ENCODE results near the gene C16orf95. TPM values are rescaled to one million over a fixed set of nuclear protein-coding genes. Genes with fewer than 3 reads are reported as not detected.

C16orf95 gene
- total RNA-seq, 3 donors from 2014 or later = 2.5 to 4.2 (median 3.0) TPM

DNA sequence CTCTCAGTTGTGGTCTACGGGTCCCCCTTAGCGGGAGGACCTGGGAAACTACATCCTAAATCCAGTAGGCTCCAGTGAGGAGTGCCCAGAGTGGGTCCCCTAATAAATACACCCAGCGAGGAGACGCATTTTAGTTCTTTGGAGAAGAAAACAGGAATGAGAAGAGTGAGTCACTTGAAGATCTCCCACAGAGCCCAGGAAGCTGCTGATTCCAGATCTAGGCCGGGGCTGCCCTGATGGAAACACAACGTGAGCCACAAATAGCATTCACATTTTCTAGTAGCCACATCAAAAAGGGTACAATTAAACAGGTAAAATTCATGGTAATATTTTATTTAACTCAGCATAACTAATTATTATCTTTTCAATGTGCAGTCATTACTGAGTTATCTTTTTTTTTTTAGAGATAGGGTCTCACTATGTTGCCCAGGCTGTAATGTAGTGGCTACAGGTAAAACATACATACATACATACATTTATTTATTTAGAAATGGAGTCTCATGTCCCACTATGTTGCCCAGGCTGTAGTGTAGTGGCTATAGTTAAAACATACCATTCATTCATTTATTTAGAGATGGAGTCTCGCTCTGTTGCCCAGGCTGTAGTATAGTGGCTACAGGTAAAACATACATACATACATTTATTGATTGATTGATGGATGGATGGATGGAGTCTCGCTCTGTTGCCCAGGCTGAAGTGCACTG lies 44.9 kb upstream of the C16orf95 start:
- ATAC-seq (no peak), DNase-seq (no peak)
- intact Hi-C loops (cut with DNase I, micrococcal nuclease) = no loop called here

GRCh38 chr16:87360862-87361610 lies 43.8 kb upstream of the C16orf95 start:
- intact Hi-C loops (cut with DNase I, micrococcal nuclease) = no loop called here

More for the DNA sequence above, 44.9 kb upstream of the C16orf95 start:
- TF ChIP-seq, protein P1, sequence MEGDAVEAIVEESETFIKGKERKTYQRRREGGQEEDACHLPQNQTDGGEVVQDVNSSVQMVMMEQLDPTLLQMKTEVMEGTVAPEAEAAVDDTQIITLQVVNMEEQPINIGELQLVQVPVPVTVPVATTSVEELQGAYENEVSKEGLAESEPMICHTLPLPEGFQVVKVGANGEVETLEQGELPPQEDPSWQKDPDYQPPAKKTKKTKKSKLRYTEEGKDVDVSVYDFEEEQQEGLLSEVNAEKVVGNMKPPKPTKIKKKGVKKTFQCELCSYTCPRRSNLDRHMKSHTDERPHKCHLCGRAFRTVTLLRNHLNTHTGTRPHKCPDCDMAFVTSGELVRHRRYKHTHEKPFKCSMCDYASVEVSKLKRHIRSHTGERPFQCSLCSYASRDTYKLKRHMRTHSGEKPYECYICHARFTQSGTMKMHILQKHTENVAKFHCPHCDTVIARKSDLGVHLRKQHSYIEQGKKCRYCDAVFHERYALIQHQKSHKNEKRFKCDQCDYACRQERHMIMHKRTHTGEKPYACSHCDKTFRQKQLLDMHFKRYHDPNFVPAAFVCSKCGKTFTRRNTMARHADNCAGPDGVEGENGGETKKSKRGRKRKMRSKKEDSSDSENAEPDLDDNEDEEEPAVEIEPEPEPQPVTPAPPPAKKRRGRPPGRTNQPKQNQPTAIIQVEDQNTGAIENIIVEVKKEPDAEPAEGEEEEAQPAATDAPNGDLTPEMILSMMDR (IDR thresholded peaks at IDR 0.05) = no peak
- no peaks in the 10 kb centered on the region for H3K36me3 ChIP-seq (ENCODE audit: low read depth)
- H3K4me3 ChIP-seq = no peak overlapping the region
- no peaks in the 10 kb centered on the region for H3K9me3 ChIP-seq
- H3K4me1 ChIP-seq (ENCODE audit: low read depth) = peaks cover 23% of the 10 kb centered on the region

GRCh38 chr16:87359121-87359520 lies 41.9 kb upstream of the C16orf95 start:
- no peak overlapping the region for H3K4me3 ChIP-seq
- ATAC-seq = no peak
- no peaks in the 10 kb centered on the region for H3K9me3 ChIP-seq
- peaks cover 4% of the 10 kb centered on the region for H3K4me1 ChIP-seq (ENCODE audit: low read depth)
- TF ChIP-seq, protein P1 (IDR thresholded peaks at IDR 0.05) = no peak
- DNase-seq = peak in 1 of 3 donors; percentile 30
- intact Hi-C loops (cut with DNase I, micrococcal nuclease) = no loop called here
- no peaks in the 10 kb centered on the region for H3K36me3 ChIP-seq (ENCODE audit: low read depth)

More at GRCh38 chr16:87360862-87361610, 43.8 kb upstream of the C16orf95 start:
- no peak overlapping the region for H3K4me3 ChIP-seq
- H3K36me3 ChIP-seq (ENCODE audit: low read depth) = no peaks in the 10 kb centered on the region
- DNase-seq (peak in 1 of 3 donors; percentile 36), ATAC-seq (no peak)
- no peaks in the 10 kb centered on the region for H3K9me3 ChIP-seq
- TF ChIP-seq, protein P1 (IDR thresholded peaks at IDR 0.05) = no peak
- peaks cover 12% of the 10 kb centered on the region for H3K4me1 ChIP-seq (ENCODE audit: low read depth)

DNA sequence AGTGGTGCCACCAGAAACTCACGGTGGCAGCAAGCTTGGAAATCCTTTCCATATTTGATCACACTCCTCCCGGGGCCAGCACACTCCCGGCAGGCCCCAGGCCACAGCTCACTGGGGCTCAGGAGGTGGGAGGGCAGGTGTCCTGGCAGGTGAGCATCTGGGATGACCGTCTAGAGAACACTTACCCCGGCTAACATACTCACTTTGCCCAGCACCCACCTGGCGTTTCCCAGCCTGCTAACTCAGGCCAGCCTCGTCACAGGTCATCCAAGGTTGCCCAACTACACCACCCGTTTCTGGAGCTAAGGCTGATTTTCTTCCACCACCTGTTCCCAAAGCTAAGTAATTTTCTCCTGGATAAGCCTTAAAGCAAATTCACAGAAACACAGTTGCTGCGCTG lies 41.5 kb upstream of the C16orf95 start:
- no peak for ATAC-seq
- TF ChIP-seq, protein P1 (IDR thresholded peaks at IDR 0.05) = no peak
- intact Hi-C loops (cut with DNase I, micrococcal nuclease) = no loop called here
- Histone ChIP-seq H3K4me1 (ENCODE audit: low read depth) (peaks cover under 1% of the 10 kb centered on the region), H3K9me3 (no peaks in the 10 kb centered on the region), H3K4me3 (no peak overlapping the region), H3K36me3 (ENCODE audit: low read depth) (no peaks in the 10 kb centered on the region)
- DNase-seq = peak in 1 of 3 donors; percentile 20

DNA sequence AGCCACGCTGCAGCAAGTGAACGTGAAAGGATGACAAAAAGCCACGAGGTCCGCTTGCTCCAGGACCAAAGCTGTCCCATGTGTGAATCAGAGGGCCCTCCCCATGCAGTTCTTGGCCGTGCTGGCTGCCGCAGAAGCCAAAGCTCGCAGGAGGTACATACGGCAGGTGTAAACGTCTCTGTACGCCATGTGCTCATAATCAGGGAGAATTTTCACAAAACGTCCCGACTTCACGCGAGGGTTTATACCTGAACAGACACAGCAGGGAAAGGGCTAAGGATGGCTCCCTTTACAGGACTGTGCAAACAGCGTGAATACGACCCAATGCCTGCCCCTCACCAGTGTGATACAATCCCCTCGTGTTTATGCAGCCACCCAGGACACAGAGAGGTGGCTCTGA lies 41.1 kb upstream of the C16orf95 start:
- ATAC-seq (no peak), DNase-seq (peak in 1 of 3 donors; percentile 24)
- Histone ChIP-seq H3K4me3 (no peak overlapping the region), H3K9me3 (no peaks in the 10 kb centered on the region), H3K36me3 (ENCODE audit: low read depth) (no peaks in the 10 kb centered on the region), H3K4me1 (ENCODE audit: low read depth) (no peaks in the 10 kb centered on the region)
- TF ChIP-seq, protein P1 (IDR thresholded peaks at IDR 0.05) = no peak
- intact Hi-C loops (cut with DNase I, micrococcal nuclease) = no loop called here
